Tibial artery (tissue), 4 donors: ENCODE measurements around the gene NPHS1.

Source experiments
- DNase-seq, 2 donors: peaks; one replicate each; pipeline ENCODE4 v3.0.0-alpha.2; 2019
- H3K27ac ChIP-seq, 2 donors: fragments of 200-600 bp; sonication (generic) in 1 of 2; 1 replicate in 1 of 2; 2 replicates in 1 of 2; pipeline ENCODE4 v1.5.1; 2018 to 2019; ENCODE audit warnings: mild to moderate bottlenecking in 1 of 2
- H3K27me3 ChIP-seq, 2 donors: fragments of 200-600 bp; sonication (generic) in 1 of 2; one replicate each; pipeline versions ENCODE4 v1.5.1 to v1.6.0; 2016 to 2019
- H3K36me3 ChIP-seq, 3 donors: fragments of 200-600 bp; sonication (generic) in 2 of 3; one replicate each; pipeline ENCODE4 v1.5.1; 2016 to 2019; ENCODE audit warnings: mild to moderate bottlenecking in 2 of 3
- H3K4me1 ChIP-seq, 4 donors: fragments of 200-600 bp; sonication (generic) in 2 of 4; 1 replicate in 3 of 4; 2 replicates in 1 of 4; pipeline ENCODE4 v1.5.1; 2016 to 2019
- H3K4me3 ChIP-seq, 2 donors: fragments of 200-600 bp; sonication (generic) in 1 of 2; 1 replicate in 1 of 2; 2 replicates in 1 of 2; pipeline ENCODE4 v1.5.1; 2018 to 2019; ENCODE audit warnings: mild to moderate bottlenecking in 2 of 2
- H3K9me3 ChIP-seq, 3 donors: fragments of 200-600 bp; sonication (generic) in 1 of 3; one replicate each; pipeline ENCODE4 v1.5.1; 2016 to 2019
- intact Hi-C: fragments of 100-400 bp; cut with DNase I; formaldehyde crosslinking; loops from one replicate; pipeline ENCODE4 v1.15.0; 2023; ENCODE audit warnings: low total_unique reads
- TF ChIP-seq, protein P1 (sequence below), 2 experiments: fragments of 200-600 bp in 1 of 2; fragments of 450-650 bp in 1 of 2; IDR thresholded peaks; one replicate each; pipeline ENCODE4 v1.5.1; 2017 to 2019; ENCODE audit warnings: antibody characterized with exemption in 2 of 2, mild to moderate bottlenecking in 1 of 2, moderate library complexity in 1 of 2

The NPHS1 gene

GRCh38 chr19:35851213-35852028, 883 bp downstream of the NPHS1 start:
- Histone ChIP-seq H3K27ac (no peak overlapping the region), H3K4me3 (no peak overlapping the region), H3K27me3 (peaks cover 5 to 86% of the 10 kb centered on the region in 2 donors), H3K4me1 (peaks cover 0 to 7% (median 4%) of the 10 kb centered on the region in 4 donors), H3K9me3 (no peaks in the 10 kb centered on the region), H3K36me3 (no peaks in the 10 kb centered on the region)
- TF ChIP-seq, protein P1, sequence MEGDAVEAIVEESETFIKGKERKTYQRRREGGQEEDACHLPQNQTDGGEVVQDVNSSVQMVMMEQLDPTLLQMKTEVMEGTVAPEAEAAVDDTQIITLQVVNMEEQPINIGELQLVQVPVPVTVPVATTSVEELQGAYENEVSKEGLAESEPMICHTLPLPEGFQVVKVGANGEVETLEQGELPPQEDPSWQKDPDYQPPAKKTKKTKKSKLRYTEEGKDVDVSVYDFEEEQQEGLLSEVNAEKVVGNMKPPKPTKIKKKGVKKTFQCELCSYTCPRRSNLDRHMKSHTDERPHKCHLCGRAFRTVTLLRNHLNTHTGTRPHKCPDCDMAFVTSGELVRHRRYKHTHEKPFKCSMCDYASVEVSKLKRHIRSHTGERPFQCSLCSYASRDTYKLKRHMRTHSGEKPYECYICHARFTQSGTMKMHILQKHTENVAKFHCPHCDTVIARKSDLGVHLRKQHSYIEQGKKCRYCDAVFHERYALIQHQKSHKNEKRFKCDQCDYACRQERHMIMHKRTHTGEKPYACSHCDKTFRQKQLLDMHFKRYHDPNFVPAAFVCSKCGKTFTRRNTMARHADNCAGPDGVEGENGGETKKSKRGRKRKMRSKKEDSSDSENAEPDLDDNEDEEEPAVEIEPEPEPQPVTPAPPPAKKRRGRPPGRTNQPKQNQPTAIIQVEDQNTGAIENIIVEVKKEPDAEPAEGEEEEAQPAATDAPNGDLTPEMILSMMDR (IDR thresholded peaks at IDR 0.05), result no peak
- no peak for DNase-seq
- intact Hi-C loops, result no loop called here

GRCh38 chr19:35848919-35849505, 3.3 kb downstream of the NPHS1 start:
- intact Hi-C loops, result no loop called here
- TF ChIP-seq, protein P1 (IDR thresholded peaks at IDR 0.05), result no peak
- H3K4me1 ChIP-seq, result peaks cover 0 to 13% (median 11%) of the 10 kb centered on the region in 4 donors
- H3K4me3 ChIP-seq, result no peak overlapping the region
- H3K36me3 ChIP-seq, result no peaks in the 10 kb centered on the region
- no peak overlapping the region for H3K27ac ChIP-seq
- no peak for DNase-seq
- H3K9me3 ChIP-seq, result no peaks in the 10 kb centered on the region
- peaks cover 0 to 87% of the 10 kb centered on the region in 2 donors for H3K27me3 ChIP-seq

- no peaks in the 10 kb centered on the region for H3K9me3 ChIP-seq
- H3K27ac ChIP-seq, result no peak overlapping the region
- H3K4me3 ChIP-seq, result no peak overlapping the region
- TF ChIP-seq, protein P1 (IDR thresholded peaks at IDR 0.05), result no peak
- H3K36me3 ChIP-seq, result no peaks in the 10 kb centered on the region
- peaks cover 0 to 87% of the 10 kb centered on the region in 2 donors for H3K27me3 ChIP-seq
- intact Hi-C loops, result no loop called here
- H3K4me1 ChIP-seq, result peaks cover 0 to 13% (median 11%) of the 10 kb centered on the region in 4 donors
- DNase-seq, result no peak
Measured at GRCh38 chr19:35848486-35848885, 3.8 kb downstream of the NPHS1 start.

DNA sequence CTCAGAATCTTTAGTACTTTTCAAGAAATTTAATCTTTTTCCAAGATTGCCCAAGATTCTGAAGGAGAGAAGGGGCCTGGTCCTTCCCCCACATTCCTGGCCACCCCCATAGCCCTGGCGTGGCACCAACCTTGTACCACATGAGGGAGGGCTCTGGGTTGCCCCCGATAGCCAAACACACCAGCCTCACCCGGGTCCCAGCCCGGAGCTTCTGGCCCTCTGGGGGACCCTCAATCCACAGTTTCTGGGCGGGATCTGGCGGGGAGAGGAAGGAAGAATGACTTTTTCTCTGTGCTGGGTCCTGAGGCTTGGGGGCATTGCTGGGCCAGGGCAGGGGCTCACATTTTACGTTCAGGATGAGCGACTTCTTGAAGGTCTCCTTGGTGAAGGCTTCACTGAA, 4.4 kb downstream of the NPHS1 start:
- H3K4me3 ChIP-seq, result no peak overlapping the region
- TF ChIP-seq, protein P1 (IDR thresholded peaks at IDR 0.05), result no peak
- intact Hi-C loops, result no loop called here
- no peaks in the 10 kb centered on the region for H3K9me3 ChIP-seq
- peaks cover 0 to 13% (median 11%) of the 10 kb centered on the region in 4 donors for H3K4me1 ChIP-seq
- no peak for DNase-seq
- H3K27ac ChIP-seq, result no peak overlapping the region
- no peaks in the 10 kb centered on the region for H3K36me3 ChIP-seq
- peaks cover 0 to 89% of the 10 kb centered on the region in 2 donors for H3K27me3 ChIP-seq

DNA sequence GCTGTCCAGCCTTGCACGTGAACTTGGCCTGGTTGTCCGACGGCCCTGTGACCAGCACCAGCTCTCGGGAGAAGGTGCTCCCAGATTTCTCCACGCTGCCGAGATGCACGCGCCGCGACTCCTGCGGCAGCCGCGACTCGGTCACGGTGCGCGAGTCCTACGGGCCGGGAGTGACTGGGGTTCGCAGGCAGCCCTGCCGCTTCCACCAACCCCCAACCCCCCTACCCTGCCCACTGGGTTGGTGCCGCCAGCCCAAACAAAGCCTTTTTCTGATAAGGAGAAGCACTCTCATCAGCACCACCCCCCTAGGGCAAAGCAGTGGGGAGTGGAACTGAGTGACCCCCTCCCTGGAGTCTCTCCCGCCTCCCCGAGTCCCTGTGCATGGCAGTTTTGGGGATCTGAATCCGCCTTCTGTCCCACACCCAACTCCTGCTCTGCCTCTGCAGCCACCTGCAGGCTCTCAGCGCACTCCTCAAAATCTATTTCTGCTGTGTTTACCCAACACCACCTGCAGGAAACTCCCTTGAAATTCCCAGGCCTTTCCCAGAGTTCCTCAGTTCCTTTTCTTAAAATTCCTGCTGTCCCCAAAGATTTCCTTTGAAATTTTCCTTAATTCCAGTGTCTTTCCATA, 6.2 kb downstream of the NPHS1 start:
- Histone ChIP-seq H3K27ac (no peak overlapping the region), H3K27me3 (peaks cover 0 to 89% of the 10 kb centered on the region in 2 donors), H3K4me1 (peaks cover 0 to 13% (median 11%) of the 10 kb centered on the region in 4 donors), H3K4me3 (peak overlapping the region in 1 of 2 donors; percentile 22), H3K9me3 (no peaks in the 10 kb centered on the region), H3K36me3 (no peaks in the 10 kb centered on the region)
- no peak for DNase-seq
- TF ChIP-seq, protein P1 (IDR thresholded peaks at IDR 0.05), result no peak
- intact Hi-C loops, result no loop called here
